Liver (tissue), 9 donors: ENCODE data around the gene SPAG4. TPM values are rescaled to one million over a fixed set of nuclear protein-coding genes. Genes with fewer than 3 reads are reported as not detected.

Experiments used
- DNase-seq: peaks from one replicate; pipeline ENCODE4 v3.0.0-alpha.2; 2017; ENCODE audit warnings: low spot score
- H3K27ac ChIP-seq, 2 donors: one replicate each; pipeline ENCODE4 v1.7.0; 2013; ENCODE audit warnings: inconsistent platforms in 2 of 2, low read length in 2 of 2, control low read depth in 1 of 2, low read depth in 1 of 2, mild to moderate bottlenecking in 1 of 2
- H3K27me3 ChIP-seq, 4 donors: one replicate each; pipeline versions ENCODE4 v1.6.1 to v1.7.0; 2013; ENCODE audit warnings: low read length in 3 of 4, inconsistent platforms in 1 of 4, mild to moderate bottlenecking in 1 of 4, moderate library complexity in 1 of 4; ENCODE audit not compliant: control insufficient read depth in 4 of 4, insufficient read depth in 4 of 4
- H3K36me3 ChIP-seq, 4 donors: one replicate each; pipeline versions ENCODE4 v1.6.1 to v1.7.0; 2013; ENCODE audit warnings: low read length in 3 of 4, mild to moderate bottlenecking in 3 of 4, low read depth in 1 of 4, moderate library complexity in 1 of 4; ENCODE audit not compliant: control insufficient read depth in 4 of 4, insufficient read depth in 3 of 4
- H3K4me1 ChIP-seq, 4 donors: one replicate each; pipeline versions ENCODE4 v1.6.1 to v1.7.0; 2013; ENCODE audit warnings: low read length in 3 of 4, mild to moderate bottlenecking in 3 of 4, moderate library complexity in 1 of 4; ENCODE audit not compliant: control insufficient read depth in 4 of 4, insufficient read depth in 4 of 4
- H3K4me3 ChIP-seq, 3 donors: one replicate each; pipeline versions ENCODE4 v1.6.1 to v1.7.0; 2013; ENCODE audit warnings: low read length in 3 of 3, control low read depth in 1 of 3, low read depth in 1 of 3, mild to moderate bottlenecking in 1 of 3
- H3K9ac ChIP-seq, 2 donors: one replicate each; pipeline ENCODE4 v1.7.0; 2013; ENCODE audit warnings: low read length in 2 of 2, mild to moderate bottlenecking in 2 of 2, moderate library complexity in 2 of 2, control low read depth in 1 of 2, low read depth in 1 of 2
- H3K9me3 ChIP-seq, 4 donors: one replicate each; pipeline versions ENCODE4 v1.6.1 to v1.7.0; 2013; ENCODE audit warnings: low read length in 3 of 4; ENCODE audit not compliant: control insufficient read depth in 4 of 4
- EGR1 ChIP-seq, 2 donors: IDR thresholded peaks; 2 replicates each; pipeline ENCODE4 v1.6.1; 2016 to 2018; ENCODE audit warnings: antibody characterized with exemption in 2 of 2, low read depth in 2 of 2
- FOXA1 ChIP-seq: IDR thresholded peaks from 2 replicates; pipeline ENCODE4 v1.6.1; 2016; ENCODE audit warnings: antibody characterized with exemption
- FOXA2 ChIP-seq: IDR thresholded peaks from 2 replicates; pipeline ENCODE4 v1.6.1; 2016; ENCODE audit warnings: antibody characterized with exemption
- GABPA ChIP-seq, 2 donors: IDR thresholded peaks in 1 of 2; conservative IDR thresholded peaks in 1 of 2; 2 replicates each; pipeline ENCODE4 v1.6.1; 2016; ENCODE audit warnings: antibody characterized with exemption in 2 of 2, mild to moderate bottlenecking in 1 of 2, moderate library complexity in 1 of 2
- HNF4A ChIP-seq, 2 donors: conservative IDR thresholded peaks; 2 replicates each; pipeline ENCODE4 v1.6.1; 2016; ENCODE audit warnings: antibody characterized with exemption in 2 of 2, mild to moderate bottlenecking in 2 of 2
- HNF4G ChIP-seq: IDR thresholded peaks from 2 replicates; pipeline ENCODE4 v1.6.1; 2016; ENCODE audit warnings: antibody characterized with exemption
- JUND ChIP-seq, 2 donors: IDR thresholded peaks; 2 replicates each; pipeline ENCODE4 v1.6.1; 2016; ENCODE audit warnings: antibody characterized with exemption in 2 of 2
- NR2F2 ChIP-seq: IDR thresholded peaks from 2 replicates; pipeline ENCODE4 v1.6.1; 2016; ENCODE audit warnings: antibody characterized with exemption
- RAD21 ChIP-seq, 2 donors: IDR thresholded peaks; 2 replicates each; pipeline ENCODE4 v1.6.1; 2016; ENCODE audit warnings: antibody characterized with exemption in 2 of 2, mild to moderate bottlenecking in 2 of 2
- RXRA ChIP-seq, 2 donors: IDR thresholded peaks; 2 replicates each; pipeline ENCODE4 v1.6.1; 2017 to 2018; ENCODE audit warnings: antibody characterized with exemption in 2 of 2, mild to moderate bottlenecking in 1 of 2
- TAF1 ChIP-seq: conservative IDR thresholded peaks from 2 replicates; pipeline ENCODE4 v1.6.1; 2016; ENCODE audit warnings: antibody characterized with exemption, mild to moderate bottlenecking
- YY1 ChIP-seq: IDR thresholded peaks from 2 replicates; pipeline ENCODE4 v1.6.1; 2016; ENCODE audit warnings: antibody characterized with exemption, mild to moderate bottlenecking
- WGBS: extraction: QIAGEN DNeasy Blood & Tissue Kit; methylation state at CpG from one replicate; pipeline ENCODE4 v1.1.7; 2013; 5-methylcytosine and 5-hydroxymethylcytosine counted together
- polyA plus RNA-seq, 2 donors: library from polyadenylated mRNA; stranded (reverse) in 1 of 2; unstranded in 1 of 2; fragments of 200-250 nt in 1 of 2; fragments of >200 nt in 1 of 2; fragmentation: Nextera tagmentation in 1 of 2; extraction: Ambion mirVana in 1 of 2; gene quantifications; one replicate each; pipeline versions ENCODE4 v1.2.1 to v1.2.3, GENCODE V29; 2013 to 2015
- total RNA-seq, 2 donors: library from RNA; depleted of rRNA; stranded (reverse); fragments of >200 nt; gene quantifications; one replicate each; pipeline ENCODE4 v1.2.3, GENCODE V29; 2014
- TF ChIP-seq, protein P1 (sequence below): fragments of 150-350 bp; IDR thresholded peaks from 2 replicates; pipeline ENCODE4 v1.5.1; 2017; ENCODE audit warnings: improper control_type of control experiment, low read depth, low read length; ENCODE audit not compliant: missing input control
- TF ChIP-seq, protein P2 (sequence below): IDR thresholded peaks from 2 replicates; pipeline ENCODE4 v1.6.1; 2016; ENCODE audit warnings: antibody characterized with exemption, mild to moderate bottlenecking
- TF ChIP-seq, protein P3 (sequence below): IDR thresholded peaks from 2 replicates; pipeline ENCODE4 v1.6.1; 2016; ENCODE audit warnings: antibody characterized with exemption
- TF ChIP-seq, protein P4 (sequence below): IDR thresholded peaks from 2 replicates; pipeline ENCODE4 v1.6.1; 2016; ENCODE audit warnings: antibody characterized with exemption
- TF ChIP-seq, protein P5 (sequence below): IDR thresholded peaks from 2 replicates; pipeline ENCODE4 v1.6.1; 2016; ENCODE audit warnings: antibody characterized with exemption
- donor health status: healthy.
- donor health status: healthy.
- donor health status: healthy.
- donor health status: healthy.
- donor health status: healthy.

Gene SPAG4
- total and polyA plus RNA-seq, 4 donors = 2.1 to 4.6 (median 3.4) TPM

DNA sequence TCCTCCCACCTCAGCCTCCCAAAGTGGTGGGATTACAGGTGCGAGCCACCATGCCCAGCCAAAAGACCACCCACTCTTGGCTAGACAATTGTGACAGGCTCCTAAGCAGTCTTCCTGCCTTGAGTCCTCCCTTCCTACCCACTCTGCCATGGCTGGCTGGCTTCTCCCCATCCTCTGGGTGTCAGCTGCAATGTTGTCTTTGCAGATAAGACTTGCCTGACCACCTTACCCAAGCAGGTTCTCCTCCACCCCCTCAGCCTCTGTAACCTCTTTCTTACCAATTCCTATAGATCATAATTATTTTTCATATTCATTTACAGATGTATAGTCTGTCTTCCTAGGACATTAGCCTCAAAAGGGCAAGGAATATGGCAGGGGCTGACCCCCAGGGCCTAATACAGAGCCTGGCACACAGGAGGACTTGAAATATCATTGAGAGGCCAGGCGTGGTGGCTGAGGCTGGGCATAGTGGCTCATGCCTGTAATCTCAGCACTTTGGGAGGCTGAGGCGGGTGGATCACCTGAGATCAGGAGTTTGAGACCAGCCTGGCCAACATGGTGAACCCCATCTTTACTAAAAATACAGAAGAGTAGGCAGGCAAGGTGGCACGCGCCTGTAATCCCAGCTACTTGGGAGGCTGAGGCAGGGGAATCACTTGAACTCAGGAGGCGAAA lies 28.7 kb upstream of the SPAG4 start:
- DNase-seq = no peak

More for the DNA sequence above, 28.7 kb upstream of the SPAG4 start:
- no peak overlapping the region for H3K27ac ChIP-seq
- no peak overlapping the region for H3K9ac ChIP-seq
- H3K4me1 ChIP-seq = no peaks in the 10 kb centered on the region
- TF ChIP-seq, protein P1, sequence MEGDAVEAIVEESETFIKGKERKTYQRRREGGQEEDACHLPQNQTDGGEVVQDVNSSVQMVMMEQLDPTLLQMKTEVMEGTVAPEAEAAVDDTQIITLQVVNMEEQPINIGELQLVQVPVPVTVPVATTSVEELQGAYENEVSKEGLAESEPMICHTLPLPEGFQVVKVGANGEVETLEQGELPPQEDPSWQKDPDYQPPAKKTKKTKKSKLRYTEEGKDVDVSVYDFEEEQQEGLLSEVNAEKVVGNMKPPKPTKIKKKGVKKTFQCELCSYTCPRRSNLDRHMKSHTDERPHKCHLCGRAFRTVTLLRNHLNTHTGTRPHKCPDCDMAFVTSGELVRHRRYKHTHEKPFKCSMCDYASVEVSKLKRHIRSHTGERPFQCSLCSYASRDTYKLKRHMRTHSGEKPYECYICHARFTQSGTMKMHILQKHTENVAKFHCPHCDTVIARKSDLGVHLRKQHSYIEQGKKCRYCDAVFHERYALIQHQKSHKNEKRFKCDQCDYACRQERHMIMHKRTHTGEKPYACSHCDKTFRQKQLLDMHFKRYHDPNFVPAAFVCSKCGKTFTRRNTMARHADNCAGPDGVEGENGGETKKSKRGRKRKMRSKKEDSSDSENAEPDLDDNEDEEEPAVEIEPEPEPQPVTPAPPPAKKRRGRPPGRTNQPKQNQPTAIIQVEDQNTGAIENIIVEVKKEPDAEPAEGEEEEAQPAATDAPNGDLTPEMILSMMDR = no peak
- no peak for TF ChIP-seq FOXA2
- TF ChIP-seq, protein P2, sequence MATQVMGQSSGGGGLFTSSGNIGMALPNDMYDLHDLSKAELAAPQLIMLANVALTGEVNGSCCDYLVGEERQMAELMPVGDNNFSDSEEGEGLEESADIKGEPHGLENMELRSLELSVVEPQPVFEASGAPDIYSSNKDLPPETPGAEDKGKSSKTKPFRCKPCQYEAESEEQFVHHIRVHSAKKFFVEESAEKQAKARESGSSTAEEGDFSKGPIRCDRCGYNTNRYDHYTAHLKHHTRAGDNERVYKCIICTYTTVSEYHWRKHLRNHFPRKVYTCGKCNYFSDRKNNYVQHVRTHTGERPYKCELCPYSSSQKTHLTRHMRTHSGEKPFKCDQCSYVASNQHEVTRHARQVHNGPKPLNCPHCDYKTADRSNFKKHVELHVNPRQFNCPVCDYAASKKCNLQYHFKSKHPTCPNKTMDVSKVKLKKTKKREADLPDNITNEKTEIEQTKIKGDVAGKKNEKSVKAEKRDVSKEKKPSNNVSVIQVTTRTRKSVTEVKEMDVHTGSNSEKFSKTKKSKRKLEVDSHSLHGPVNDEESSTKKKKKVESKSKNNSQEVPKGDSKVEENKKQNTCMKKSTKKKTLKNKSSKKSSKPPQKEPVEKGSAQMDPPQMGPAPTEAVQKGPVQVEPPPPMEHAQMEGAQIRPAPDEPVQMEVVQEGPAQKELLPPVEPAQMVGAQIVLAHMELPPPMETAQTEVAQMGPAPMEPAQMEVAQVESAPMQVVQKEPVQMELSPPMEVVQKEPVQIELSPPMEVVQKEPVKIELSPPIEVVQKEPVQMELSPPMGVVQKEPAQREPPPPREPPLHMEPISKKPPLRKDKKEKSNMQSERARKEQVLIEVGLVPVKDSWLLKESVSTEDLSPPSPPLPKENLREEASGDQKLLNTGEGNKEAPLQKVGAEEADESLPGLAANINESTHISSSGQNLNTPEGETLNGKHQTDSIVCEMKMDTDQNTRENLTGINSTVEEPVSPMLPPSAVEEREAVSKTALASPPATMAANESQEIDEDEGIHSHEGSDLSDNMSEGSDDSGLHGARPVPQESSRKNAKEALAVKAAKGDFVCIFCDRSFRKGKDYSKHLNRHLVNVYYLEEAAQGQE = no peak
- no peak for TF ChIP-seq RXRA (IDR thresholded peaks at IDR 0.05)
- TF ChIP-seq, protein P3, sequence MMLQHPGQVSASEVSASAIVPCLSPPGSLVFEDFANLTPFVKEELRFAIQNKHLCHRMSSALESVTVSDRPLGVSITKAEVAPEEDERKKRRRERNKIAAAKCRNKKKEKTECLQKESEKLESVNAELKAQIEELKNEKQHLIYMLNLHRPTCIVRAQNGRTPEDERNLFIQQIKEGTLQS = no peak
- TF ChIP-seq GABPA (IDR thresholded peaks at IDR 0.05 in 1 of 2, conservative IDR thresholded peaks at IDR 0.05 in 1 of 2) = no peak
- TF ChIP-seq HNF4G = no peak
- TF ChIP-seq NR2F2 = no peak
- no peak for TF ChIP-seq HNF4A (conservative IDR thresholded peaks at IDR 0.05)
- TF ChIP-seq JUND (IDR thresholded peaks at IDR 0.05) = no peak
- no peak for TF ChIP-seq YY1
- no peak for TF ChIP-seq TAF1
- no peak for TF ChIP-seq EGR1 (IDR thresholded peaks at IDR 0.05; ENCODE audit: low read depth in 2 of 2)
- TF ChIP-seq, protein P4, sequence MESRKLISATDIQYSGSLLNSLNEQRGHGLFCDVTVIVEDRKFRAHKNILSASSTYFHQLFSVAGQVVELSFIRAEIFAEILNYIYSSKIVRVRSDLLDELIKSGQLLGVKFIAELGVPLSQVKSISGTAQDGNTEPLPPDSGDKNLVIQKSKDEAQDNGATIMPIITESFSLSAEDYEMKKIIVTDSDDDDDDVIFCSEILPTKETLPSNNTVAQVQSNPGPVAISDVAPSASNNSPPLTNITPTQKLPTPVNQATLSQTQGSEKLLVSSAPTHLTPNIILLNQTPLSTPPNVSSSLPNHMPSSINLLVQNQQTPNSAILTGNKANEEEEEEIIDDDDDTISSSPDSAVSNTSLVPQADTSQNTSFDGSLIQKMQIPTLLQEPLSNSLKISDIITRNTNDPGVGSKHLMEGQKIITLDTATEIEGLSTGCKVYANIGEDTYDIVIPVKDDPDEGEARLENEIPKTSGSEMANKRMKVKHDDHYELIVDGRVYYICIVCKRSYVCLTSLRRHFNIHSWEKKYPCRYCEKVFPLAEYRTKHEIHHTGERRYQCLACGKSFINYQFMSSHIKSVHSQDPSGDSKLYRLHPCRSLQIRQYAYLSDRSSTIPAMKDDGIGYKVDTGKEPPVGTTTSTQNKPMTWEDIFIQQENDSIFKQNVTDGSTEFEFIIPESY = no peak
- TF ChIP-seq, protein P5, sequence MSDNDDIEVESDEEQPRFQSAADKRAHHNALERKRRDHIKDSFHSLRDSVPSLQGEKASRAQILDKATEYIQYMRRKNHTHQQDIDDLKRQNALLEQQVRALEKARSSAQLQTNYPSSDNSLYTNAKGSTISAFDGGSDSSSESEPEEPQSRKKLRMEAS = no peak
- no peak for TF ChIP-seq FOXA1
- no peak for TF ChIP-seq RAD21 (IDR thresholded peaks at IDR 0.05)
- no peaks in the 10 kb centered on the region for H3K27me3 ChIP-seq
- H3K36me3 ChIP-seq = no peaks in the 10 kb centered on the region
- WGBS = 94% methylated on average over 6 of the region's 6 CpGs
- no peak overlapping the region for H3K4me3 ChIP-seq
- peaks cover 0 to 2% (median 0%) of the 10 kb centered on the region in 4 donors for H3K9me3 ChIP-seq
